Measurements from ENCODE around the gene SNRNP27. TPM values are rescaled to one million over a fixed set of nuclear protein-coding genes. Genes with fewer than 3 reads are reported as not detected.

Gene SNRNP27
- total and polyA plus RNA-seq, 2 of the 8 experiments (the other 6 are each of a cell fraction or from before 2014, with no cell fraction given), result 11.1 to 40.5 TPM

DNA sequence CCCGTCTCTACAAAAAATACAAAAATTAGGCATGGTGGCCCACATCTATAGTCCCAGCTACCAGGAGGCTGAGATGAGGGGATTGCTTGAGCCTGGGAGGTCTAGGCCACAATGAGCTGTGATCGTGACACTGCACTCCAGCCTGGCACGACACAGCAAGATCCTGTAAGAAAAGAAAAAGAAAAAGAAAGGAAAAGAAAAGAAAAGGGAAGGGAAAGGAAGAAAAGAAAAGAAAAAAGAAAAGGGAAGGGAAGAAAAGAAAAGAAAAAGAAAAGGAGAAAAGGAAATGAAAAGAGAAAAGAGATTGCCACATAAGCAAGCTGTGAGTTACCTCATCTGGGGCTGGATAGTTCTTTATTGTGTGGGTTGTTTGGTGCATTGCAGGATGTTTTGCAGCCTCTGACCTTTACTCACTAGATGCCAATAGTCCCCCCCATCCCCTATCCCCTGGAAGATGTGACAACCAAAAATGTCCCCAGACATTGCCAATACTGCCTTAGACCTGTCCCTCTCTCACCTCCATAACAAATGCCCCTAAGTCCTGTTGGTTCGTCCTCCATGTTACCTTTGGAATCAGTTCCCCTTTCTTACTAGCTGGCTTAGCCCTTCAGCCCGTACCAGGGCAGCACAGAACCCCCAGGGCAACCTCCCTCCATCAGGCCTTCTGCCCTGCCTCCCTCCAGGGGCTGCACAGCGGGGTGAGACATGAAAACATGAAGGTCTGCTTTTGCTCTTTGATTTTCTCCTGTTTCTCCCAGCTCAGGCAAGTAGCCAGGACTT, 58.8 kb downstream of the SNRNP27 start (continued):
- TF ChIP-seq, protein P1, sequence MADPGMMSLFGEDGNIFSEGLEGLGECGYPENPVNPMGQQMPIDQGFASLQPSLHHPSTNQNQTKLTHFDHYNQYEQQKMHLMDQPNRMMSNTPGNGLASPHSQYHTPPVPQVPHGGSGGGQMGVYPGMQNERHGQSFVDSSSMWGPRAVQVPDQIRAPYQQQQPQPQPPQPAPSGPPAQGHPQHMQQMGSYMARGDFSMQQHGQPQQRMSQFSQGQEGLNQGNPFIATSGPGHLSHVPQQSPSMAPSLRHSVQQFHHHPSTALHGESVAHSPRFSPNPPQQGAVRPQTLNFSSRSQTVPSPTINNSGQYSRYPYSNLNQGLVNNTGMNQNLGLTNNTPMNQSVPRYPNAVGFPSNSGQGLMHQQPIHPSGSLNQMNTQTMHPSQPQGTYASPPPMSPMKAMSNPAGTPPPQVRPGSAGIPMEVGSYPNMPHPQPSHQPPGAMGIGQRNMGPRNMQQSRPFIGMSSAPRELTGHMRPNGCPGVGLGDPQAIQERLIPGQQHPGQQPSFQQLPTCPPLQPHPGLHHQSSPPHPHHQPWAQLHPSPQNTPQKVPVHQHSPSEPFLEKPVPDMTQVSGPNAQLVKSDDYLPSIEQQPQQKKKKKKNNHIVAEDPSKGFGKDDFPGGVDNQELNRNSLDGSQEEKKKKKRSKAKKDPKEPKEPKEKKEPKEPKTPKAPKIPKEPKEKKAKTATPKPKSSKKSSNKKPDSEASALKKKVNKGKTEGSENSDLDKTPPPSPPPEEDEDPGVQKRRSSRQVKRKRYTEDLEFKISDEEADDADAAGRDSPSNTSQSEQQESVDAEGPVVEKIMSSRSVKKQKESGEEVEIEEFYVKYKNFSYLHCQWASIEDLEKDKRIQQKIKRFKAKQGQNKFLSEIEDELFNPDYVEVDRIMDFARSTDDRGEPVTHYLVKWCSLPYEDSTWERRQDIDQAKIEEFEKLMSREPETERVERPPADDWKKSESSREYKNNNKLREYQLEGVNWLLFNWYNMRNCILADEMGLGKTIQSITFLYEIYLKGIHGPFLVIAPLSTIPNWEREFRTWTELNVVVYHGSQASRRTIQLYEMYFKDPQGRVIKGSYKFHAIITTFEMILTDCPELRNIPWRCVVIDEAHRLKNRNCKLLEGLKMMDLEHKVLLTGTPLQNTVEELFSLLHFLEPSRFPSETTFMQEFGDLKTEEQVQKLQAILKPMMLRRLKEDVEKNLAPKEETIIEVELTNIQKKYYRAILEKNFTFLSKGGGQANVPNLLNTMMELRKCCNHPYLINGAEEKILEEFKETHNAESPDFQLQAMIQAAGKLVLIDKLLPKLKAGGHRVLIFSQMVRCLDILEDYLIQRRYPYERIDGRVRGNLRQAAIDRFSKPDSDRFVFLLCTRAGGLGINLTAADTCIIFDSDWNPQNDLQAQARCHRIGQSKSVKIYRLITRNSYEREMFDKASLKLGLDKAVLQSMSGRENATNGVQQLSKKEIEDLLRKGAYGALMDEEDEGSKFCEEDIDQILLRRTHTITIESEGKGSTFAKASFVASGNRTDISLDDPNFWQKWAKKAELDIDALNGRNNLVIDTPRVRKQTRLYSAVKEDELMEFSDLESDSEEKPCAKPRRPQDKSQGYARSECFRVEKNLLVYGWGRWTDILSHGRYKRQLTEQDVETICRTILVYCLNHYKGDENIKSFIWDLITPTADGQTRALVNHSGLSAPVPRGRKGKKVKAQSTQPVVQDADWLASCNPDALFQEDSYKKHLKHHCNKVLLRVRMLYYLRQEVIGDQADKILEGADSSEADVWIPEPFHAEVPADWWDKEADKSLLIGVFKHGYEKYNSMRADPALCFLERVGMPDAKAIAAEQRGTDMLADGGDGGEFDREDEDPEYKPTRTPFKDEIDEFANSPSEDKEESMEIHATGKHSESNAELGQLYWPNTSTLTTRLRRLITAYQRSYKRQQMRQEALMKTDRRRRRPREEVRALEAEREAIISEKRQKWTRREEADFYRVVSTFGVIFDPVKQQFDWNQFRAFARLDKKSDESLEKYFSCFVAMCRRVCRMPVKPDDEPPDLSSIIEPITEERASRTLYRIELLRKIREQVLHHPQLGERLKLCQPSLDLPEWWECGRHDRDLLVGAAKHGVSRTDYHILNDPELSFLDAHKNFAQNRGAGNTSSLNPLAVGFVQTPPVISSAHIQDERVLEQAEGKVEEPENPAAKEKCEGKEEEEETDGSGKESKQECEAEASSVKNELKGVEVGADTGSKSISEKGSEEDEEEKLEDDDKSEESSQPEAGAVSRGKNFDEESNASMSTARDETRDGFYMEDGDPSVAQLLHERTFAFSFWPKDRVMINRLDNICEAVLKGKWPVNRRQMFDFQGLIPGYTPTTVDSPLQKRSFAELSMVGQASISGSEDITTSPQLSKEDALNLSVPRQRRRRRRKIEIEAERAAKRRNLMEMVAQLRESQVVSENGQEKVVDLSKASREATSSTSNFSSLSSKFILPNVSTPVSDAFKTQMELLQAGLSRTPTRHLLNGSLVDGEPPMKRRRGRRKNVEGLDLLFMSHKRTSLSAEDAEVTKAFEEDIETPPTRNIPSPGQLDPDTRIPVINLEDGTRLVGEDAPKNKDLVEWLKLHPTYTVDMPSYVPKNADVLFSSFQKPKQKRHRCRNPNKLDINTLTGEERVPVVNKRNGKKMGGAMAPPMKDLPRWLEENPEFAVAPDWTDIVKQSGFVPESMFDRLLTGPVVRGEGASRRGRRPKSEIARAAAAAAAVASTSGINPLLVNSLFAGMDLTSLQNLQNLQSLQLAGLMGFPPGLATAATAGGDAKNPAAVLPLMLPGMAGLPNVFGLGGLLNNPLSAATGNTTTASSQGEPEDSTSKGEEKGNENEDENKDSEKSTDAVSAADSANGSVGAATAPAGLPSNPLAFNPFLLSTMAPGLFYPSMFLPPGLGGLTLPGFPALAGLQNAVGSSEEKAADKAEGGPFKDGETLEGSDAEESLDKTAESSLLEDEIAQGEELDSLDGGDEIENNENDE (IDR thresholded peaks at IDR 0.05; ENCODE audit: insufficient replicate concordance, low read length), result no peak
- TF ChIP-seq HDAC6 (IDR thresholded peaks at IDR 0.05; ENCODE audit: low read depth, low read length), result no peak
- TF ChIP-seq CHD1 (IDR thresholded peaks at IDR 0.05; ENCODE audit: low read depth, low read length), result no peak
- TF ChIP-seq SIRT6 (IDR thresholded peaks at IDR 0.05; ENCODE audit: low read length), result no peak
- no peak for TF ChIP-seq RFX5 (IDR thresholded peaks at IDR 0.05; ENCODE audit: borderline replicate concordance, low read depth, low read length)
- TF ChIP-seq BCL11A (IDR thresholded peaks at IDR 0.05; ENCODE audit: low read depth in 2 of 2, low read length in 2 of 2), result no peak
- TF ChIP-seq SIN3A (conservative IDR thresholded peaks at IDR 0.05 in 1 of 2, IDR thresholded peaks at IDR 0.05 in 1 of 2; ENCODE audit: low read depth in 1 of 2, low read length in 2 of 2), result no peak
- no peak for TF ChIP-seq CBX8 (IDR thresholded peaks at IDR 0.05; ENCODE audit: borderline replicate concordance, low read depth, low read length)
- no peak for TF ChIP-seq RBBP5 (IDR thresholded peaks at IDR 0.05; ENCODE audit: borderline replicate concordance, low read depth, low read length)

Measured in H1 (cell line).